WTC11 (cell line): ENCODE results near the gene TOM1. TPM values are rescaled to one million over a fixed set of nuclear protein-coding genes. Genes with fewer than 3 reads are reported as not detected.

Experiments used
- ATAC-seq: fragments of 200-7000 bp; cut with Tn5 transposase; 2 replicates; pipeline ENCODE4 v1.10.0; 2021; ENCODE audit warnings: mild to moderate bottlenecking, moderate library complexity
- CTCF ChIA-PET: fragments of 300-600 bp; sonication (Branson Sonifier 250); formaldehyde crosslinking; loops from one replicate; lab custom pipeline; 2021; ENCODE audit warnings: antibody characterized with exemption; lab: Charles Lee
- POLR2A ChIA-PET: fragments of 350-600 bp; sonication (Branson Sonifier 250); formaldehyde crosslinking; loops from one replicate; lab custom pipeline; 2021; ENCODE audit warnings: antibody characterized with exemption; lab: Charles Lee
- DNase-seq: peaks from one replicate; pipeline ENCODE4 v3.0.0; 2021; ENCODE audit warnings: low spot score
- H3K27ac Mint-ChIP-seq: 2 replicates; pipeline ENCODE4 v1.8.0; 2021; ENCODE audit warnings: mixed read lengths
- H3K27me3 Mint-ChIP-seq: 2 replicates; pipeline ENCODE4 v1.8.0; 2021; ENCODE audit warnings: low read depth, mild to moderate bottlenecking, moderate library complexity, mixed read lengths
- H3K36me3 Mint-ChIP-seq: 2 replicates; pipeline ENCODE4 v1.8.0; 2021; ENCODE audit warnings: mixed read lengths
- H3K4me1 Mint-ChIP-seq: 2 replicates; pipeline ENCODE4 v1.8.0; 2022; ENCODE audit warnings: mixed read lengths
- H3K4me3 Mint-ChIP-seq: 2 replicates; pipeline ENCODE4 v1.8.0; 2021; ENCODE audit warnings: mild to moderate bottlenecking, moderate library complexity, mixed read lengths
- H3K9me3 Mint-ChIP-seq: 2 replicates; pipeline ENCODE4 v1.8.0; 2021; ENCODE audit warnings: mixed read lengths
- AR ChIP-seq: fragments of 250-450 bp; sonication (Bioruptor Pico); IDR thresholded peaks from 2 replicates; pipeline ENCODE4 v1.9.0; 2021; ENCODE audit warnings: mild to moderate bottlenecking
- ARID4B ChIP-seq: sonication (generic); formaldehyde crosslinking; IDR thresholded peaks from 2 replicates; pipeline ENCODE4 v1.8.0; 2023; ENCODE audit warnings: missing genetic modification reagents, mild to moderate bottlenecking, borderline replicate concordance
- CTCF ChIP-seq: fragments of 200-600 bp; IDR thresholded peaks from 2 replicates; pipeline ENCODE4 v1.8.0; 2022; ENCODE audit warnings: antibody characterized with exemption
- FOXK1 ChIP-seq: sonication (generic); formaldehyde crosslinking; IDR thresholded peaks from 2 replicates; pipeline ENCODE4 v1.8.0; 2022; ENCODE audit warnings: mild to moderate bottlenecking, moderate library complexity, missing genetic modification reagents
- MLX ChIP-seq: sonication (generic); formaldehyde crosslinking; IDR thresholded peaks from 2 replicates; pipeline ENCODE4 v1.8.1; 2023; ENCODE audit warnings: mild to moderate bottlenecking, missing genetic modification reagents, moderate library complexity
- MYBL2 ChIP-seq: sonication (generic); formaldehyde crosslinking; IDR thresholded peaks from 2 replicates; pipeline ENCODE4 v1.8.1; 2023; ENCODE audit warnings: mild to moderate bottlenecking, moderate library complexity, missing genetic modification reagents
- NFATC4 ChIP-seq: fragments of 250-450 bp; sonication (Bioruptor Pico); IDR thresholded peaks from 2 replicates; pipeline ENCODE4 v1.9.0; 2021; ENCODE audit warnings: mild to moderate bottlenecking
- STAT6 ChIP-seq: sonication (generic); formaldehyde crosslinking; conservative IDR thresholded peaks from 2 replicates; pipeline ENCODE4 v1.8.1; 2023; ENCODE audit warnings: mild to moderate bottlenecking, low read depth, missing genetic modification reagents, moderate library complexity
- USF1 ChIP-seq: sonication (generic); formaldehyde crosslinking; IDR thresholded peaks from 2 replicates; pipeline ENCODE4 v1.8.0; 2022; ENCODE audit warnings: mild to moderate bottlenecking, missing genetic modification reagents
- ZNF532 ChIP-seq: fragments of 250-450 bp; sonication (Bioruptor Pico); IDR thresholded peaks from 2 replicates; pipeline ENCODE4 v1.9.0; 2021; ENCODE audit warnings: mild to moderate bottlenecking, borderline replicate concordance
- total RNA-seq: library from RNA; stranded (reverse); gene quantifications from 3 replicates; pipeline ENCODE4 v1.2.3, GENCODE V29; 2021

TOM1 gene
- total RNA-seq, 1 experiment from 2014 or later: 23.5 TPM

- CTCF ChIA-PET: interaction anchor here (2.6 kb wide), 1 partner anchor 82 kb away, joined by 9 read pairs; no protein-coding TSS in a partner anchor
Measured at GRCh38 chr22:35348703-35349102, 49.0 kb downstream of the TOM1 start.

GRCh38 chr22:35349368-35349703 is 49.6 kb downstream of the TOM1 start:
- no peak overlapping the region for H3K4me3 Mint-ChIP-seq
- no peaks in the 10 kb centered on the region for H3K9me3 Mint-ChIP-seq
- ChIA-PET CTCF (interaction anchor here (1.1 to 2.6 kb wide), 7 partner anchors 11 to 335 kb away, joined by 3 to 13 read pairs (median 6); partner anchors contain the start of gene TOM1), POLR2A (no interaction called here)
- peaks cover 18% of the 10 kb centered on the region for H3K4me1 Mint-ChIP-seq
- ATAC-seq: no peak
- 0 out of 2 replicates have a peak overlapping the region, but pooled peaks have one; percentile 33 for H3K27ac Mint-ChIP-seq
- H3K27me3 Mint-ChIP-seq: peaks cover 10% of the 10 kb centered on the region; the same call in 1 of the 2 replicates
- DNase-seq: no peak
- no peaks in the 10 kb centered on the region for H3K36me3 Mint-ChIP-seq
- TF ChIP-seq AR (CRISPR knock-in tag): no peak
- TF ChIP-seq CTCF: no peak
- no peak for TF ChIP-seq MLX (CRISPR knock-in tag)
- TF ChIP-seq ZNF532 (CRISPR knock-in tag): no peak
- TF ChIP-seq FOXK1: no peak
- TF ChIP-seq NFATC4 (CRISPR knock-in tag): no peak
- no peak for TF ChIP-seq STAT6 (CRISPR knock-in tag)
- TF ChIP-seq MYBL2 (CRISPR knock-in tag): no peak

More at GRCh38 chr22:35348703-35349102, 49.0 kb downstream of the TOM1 start:
- H3K36me3 Mint-ChIP-seq: no peaks in the 10 kb centered on the region
- POLR2A ChIA-PET: no interaction called here
- no peak for DNase-seq
- TF ChIP-seq ARID4B (no peak), USF1 (CRISPR knock-in tag) (no peak)
- no peak overlapping the region for H3K4me3 Mint-ChIP-seq
- peaks cover 10% of the 10 kb centered on the region; the same call in 1 of the 2 replicates for H3K27me3 Mint-ChIP-seq
- H3K9me3 Mint-ChIP-seq: no peaks in the 10 kb centered on the region
- H3K4me1 Mint-ChIP-seq: peaks cover 18% of the 10 kb centered on the region
- ATAC-seq: no peak
- no peak overlapping the region for H3K27ac Mint-ChIP-seq
